IMR-90 (cell line): ENCODE measurements around the gene FGGY. TPM values are rescaled to one million over a fixed set of nuclear protein-coding genes. Genes with fewer than 3 reads are reported as not detected.

Experiments
- ATAC-seq: fragments of 200-7000 bp; cut with Tn5 transposase; 2 replicates; pipeline ENCODE4 v1.9.1; 2020; ENCODE audit warnings: low read depth, mild to moderate bottlenecking, moderate library complexity
- BruUV-seq: library from RNA; stranded (reverse); fragments of 400-500 nt; replicated peaks from 2 replicates; lab custom pipeline; 2021; lab: Mats Ljungman, UMichigan
- CTCF ChIA-PET: fragments of 300-600 bp; formaldehyde crosslinking; extraction: SDS; loops from one replicate; lab custom pipeline; 2021; ENCODE audit warnings: antibody characterized with exemption; lab: Yijun Ruan, JAX
- POLR2A ChIA-PET: fragments of 300-600 bp; sonication (Branson Sonifier 250); formaldehyde crosslinking; loops from one replicate; lab custom pipeline; 2022; ENCODE audit warnings: antibody characterized with exemption; ENCODE audit not compliant: unreplicated experiment; lab: Charles Lee
- DNase-seq: peaks from one replicate; pipeline ENCODE4 v3.0.0; 2013
- H2AFZ ChIP-seq: replicated peaks from 2 replicates; pipeline ENCODE3; 2013; ENCODE audit warnings: low read length, mild to moderate bottlenecking; ENCODE audit not compliant: poor library complexity
- H2AK5ac ChIP-seq: 2 replicates; pipeline ENCODE4 v1.6.1; 2013; ENCODE audit warnings: low read depth, low read length, inconsistent platforms
- H2AK9ac ChIP-seq: replicated peaks from 2 replicates; pipeline ENCODE3; 2013; ENCODE audit warnings: mild to moderate bottlenecking, low read depth, low read length, moderate library complexity; ENCODE audit not compliant: poor library complexity
- H2BK120ac ChIP-seq: 2 replicates; pipeline ENCODE4 v1.6.1; 2013; ENCODE audit warnings: low read depth, low read length, inconsistent platforms
- H2BK15ac ChIP-seq: 3 replicates; pipeline ENCODE4 v1.6.1; 2013; ENCODE audit warnings: low read depth, low read length, inconsistent platforms
- H2BK20ac ChIP-seq: 2 replicates; pipeline ENCODE4 v1.6.1; 2013; ENCODE audit warnings: low read depth, mild to moderate bottlenecking, inconsistent platforms, low read length, moderate library complexity
- H2BK5ac ChIP-seq: 2 replicates; pipeline ENCODE4 v1.6.1; 2013; ENCODE audit warnings: mild to moderate bottlenecking, low read depth, low read length, inconsistent platforms; ENCODE audit not compliant: poor library complexity, severe bottlenecking
- H3K14ac ChIP-seq: replicated peaks from 2 replicates; pipeline ENCODE4 v1.6.1; 2013; ENCODE audit warnings: low read depth, low read length, inconsistent platforms
- H3K18ac ChIP-seq: 2 replicates; pipeline ENCODE4 v1.6.1; 2013; ENCODE audit warnings: low read depth, low read length, control low read depth
- H3K23ac ChIP-seq: 2 replicates; pipeline ENCODE4 v1.6.1; 2013; ENCODE audit warnings: low read depth, low read length, inconsistent platforms
- H3K27ac ChIP-seq: 2 replicates; pipeline ENCODE4 v1.5.1; 2013; ENCODE audit warnings: mild to moderate bottlenecking, control low read depth, low read length; ENCODE audit not compliant: insufficient read depth
- H3K27me3 ChIP-seq: 2 replicates; pipeline ENCODE4 v1.6.1; 2013; ENCODE audit warnings: low read length; ENCODE audit not compliant: control insufficient read depth, insufficient read depth
- H3K36me3 ChIP-seq: 2 replicates; pipeline ENCODE4 v1.6.1; 2013; ENCODE audit warnings: low read length, mixed read lengths; ENCODE audit not compliant: control insufficient read depth, insufficient read depth
- H3K4ac ChIP-seq: 2 replicates; pipeline ENCODE4 v1.6.1; 2013; ENCODE audit warnings: low read depth, low read length, inconsistent platforms
- H3K4me1 ChIP-seq: 2 replicates; pipeline ENCODE4 v1.6.1; 2013; ENCODE audit warnings: low read length, mixed read lengths; ENCODE audit not compliant: control insufficient read depth, insufficient read depth
- H3K4me2 ChIP-seq: 2 replicates; pipeline ENCODE4 v1.6.1; 2013; ENCODE audit warnings: low read depth, mild to moderate bottlenecking, control low read depth, low read length, moderate library complexity
- H3K4me3 ChIP-seq: 2 replicates; pipeline ENCODE4 v1.5.1; 2013; ENCODE audit warnings: low read depth, mild to moderate bottlenecking, control low read depth, low read length, moderate library complexity; ENCODE audit not compliant: insufficient read depth
- H3K56ac ChIP-seq: 2 replicates; pipeline ENCODE4 v1.6.1; 2013; ENCODE audit warnings: low read length, inconsistent platforms; ENCODE audit not compliant: insufficient read depth; ENCODE audit errors: extremely low read depth
- H3K79me1 ChIP-seq, 2 experiments: 2 replicates each; pipeline ENCODE4 v1.6.1; 2013; ENCODE audit warnings: low read length in 2 of 2, inconsistent platforms in 1 of 2, low read depth in 1 of 2
- H3K9ac ChIP-seq: 2 replicates; pipeline ENCODE4 v1.6.1; 2013; ENCODE audit warnings: low read depth, low read length, control low read depth
- H3K9me1 ChIP-seq: 2 replicates; pipeline ENCODE4 v1.6.1; 2013; ENCODE audit warnings: low read length, inconsistent platforms; ENCODE audit not compliant: insufficient read depth
- H3K9me3 ChIP-seq: 2 replicates; pipeline ENCODE4 v1.6.1; 2013; ENCODE audit warnings: low read length; ENCODE audit not compliant: control insufficient read depth, insufficient read depth
- H4K20me1 ChIP-seq: 2 replicates; pipeline ENCODE4 v1.6.1; 2013; ENCODE audit warnings: low read length, inconsistent platforms; ENCODE audit not compliant: insufficient read depth
- H4K5ac ChIP-seq: 2 replicates; pipeline ENCODE4 v1.6.1; 2013; ENCODE audit warnings: mild to moderate bottlenecking, low read depth, low read length, control low read depth
- H4K8ac ChIP-seq, 2 experiments: 2 replicates each; pipeline ENCODE4 v1.6.1; 2013; ENCODE audit warnings: low read depth in 2 of 2, low read length in 2 of 2, control low read depth in 1 of 2, inconsistent platforms in 1 of 2
- H4K91ac ChIP-seq: 2 replicates; pipeline ENCODE4 v1.6.1; 2013; ENCODE audit warnings: low read depth, low read length, inconsistent platforms; ENCODE audit not compliant: insufficient read depth
- BHLHE40 ChIP-seq: fragments of 150-350 bp; IDR thresholded peaks from 2 replicates; pipeline ENCODE4 v1.6.1; 2016; ENCODE audit warnings: mild to moderate bottlenecking, low read depth, low read length
- CEBPB ChIP-seq: IDR thresholded peaks from 2 replicates; pipeline ENCODE4 v1.6.1; 2012; ENCODE audit warnings: low read depth, low read length, improper control_type of control experiment
- CHD1 ChIP-seq: IDR thresholded peaks from 2 replicates; pipeline ENCODE4 v1.6.1; 2012; ENCODE audit warnings: low read depth, low read length, improper control_type of control experiment
- CTCF ChIP-seq: conservative IDR thresholded peaks from 2 replicates; pipeline ENCODE4 v1.5.1; 2012; ENCODE audit warnings: mild to moderate bottlenecking, low read depth, low read length, improper control_type of control experiment
- FOS ChIP-seq: fragments of 150-350 bp; IDR thresholded peaks from 2 replicates; pipeline ENCODE4 v1.6.1; 2016; ENCODE audit warnings: low read depth, low read length
- MAFK ChIP-seq: IDR thresholded peaks from 2 replicates; pipeline ENCODE4 v1.6.1; 2012; ENCODE audit warnings: low read depth, low read length, improper control_type of control experiment
- MAZ ChIP-seq: IDR thresholded peaks from 2 replicates; pipeline ENCODE4 v1.6.1; 2012; ENCODE audit warnings: low read depth, mild to moderate bottlenecking, low read length, improper control_type of control experiment, moderate library complexity, borderline replicate concordance
- MXI1 ChIP-seq: IDR thresholded peaks from 2 replicates; pipeline ENCODE4 v1.6.1; 2012; ENCODE audit warnings: low read depth, mild to moderate bottlenecking, low read length, moderate library complexity, borderline replicate concordance
- NFE2L2 ChIP-seq: fragments of 150-350 bp; IDR thresholded peaks from 2 replicates; pipeline ENCODE4 v1.6.1; 2016; ENCODE audit warnings: low read depth, mild to moderate bottlenecking, low read length
- POLR2A ChIP-seq: IDR thresholded peaks from 2 replicates; pipeline ENCODE4 v1.6.1; 2012; ENCODE audit warnings: mild to moderate bottlenecking, low read depth, low read length
- RAD21 ChIP-seq: IDR thresholded peaks from 2 replicates; pipeline ENCODE4 v1.6.1; 2012; ENCODE audit warnings: low read length, improper control_type of control experiment
- RCOR1 ChIP-seq: IDR thresholded peaks from 2 replicates; pipeline ENCODE4 v1.6.1; 2012; ENCODE audit warnings: mild to moderate bottlenecking, low read length, improper control_type of control experiment; ENCODE audit not compliant: insufficient replicate concordance
- RFX5 ChIP-seq: IDR thresholded peaks from 2 replicates; pipeline ENCODE4 v1.8.0; 2012; ENCODE audit warnings: low read depth, mild to moderate bottlenecking, low read length, moderate library complexity
- SMC3 ChIP-seq: fragments of 150-350 bp; IDR thresholded peaks from 2 replicates; pipeline ENCODE4 v1.6.1; 2016; ENCODE audit warnings: low read depth, mild to moderate bottlenecking, antibody characterized with exemption, low read length, moderate library complexity
- WGBS, 2 experiments: methylation state at CpG; one replicate each; pipeline versions ENCODE4 v1.1.5 to v1.1.7; 2013; ENCODE audit warnings: missing lambda C conversion rate in 2 of 2; ENCODE audit not compliant: insufficient read length in 1 of 2; ENCODE audit errors: extremely low coverage in 2 of 2; 5-methylcytosine and 5-hydroxymethylcytosine counted together
- dilution Hi-C: fragments of 300-500 bp; cut with HindIII; formaldehyde crosslinking; loops from one replicate; pipeline ENCODE4 v1.14.3; 2018; ENCODE audit warnings: low sequenced_read_pairs; ENCODE audit not compliant: unreplicated experiment
- in situ Hi-C: fragments of 300-500 bp; cut with MboI; formaldehyde crosslinking; loops from 3 replicates; pipeline ENCODE4 v1.14.3; 2019; ENCODE audit warnings: low sequenced_read_pairs, inconsistent platforms, mixed read lengths
- intact Hi-C: fragments of 100-400 bp; cut with micrococcal nuclease; formaldehyde crosslinking; loops from 2 replicates; pipeline ENCODE4 v1.10.0; 2022
- polyA plus RNA-seq, 3 experiments: library from polyadenylated mRNA; depleted of rRNA; stranded (reverse); fragments of >200 nt; gene quantifications; 2 replicates each; pipeline ENCODE4 v1.2.3, GENCODE V29; 2012; ENCODE audit warnings: low replicate concordance in 1 of 3
- total RNA-seq: library from RNA; depleted of rRNA; stranded (reverse); fragments of >200 nt; gene quantifications from 2 replicates; pipeline ENCODE4 v1.2.3, GENCODE V29; 2012
- TF ChIP-seq, protein P1 (sequence below): fragments of 150-350 bp; IDR thresholded peaks from 2 replicates; pipeline ENCODE4 v1.6.1; 2016; ENCODE audit warnings: low read depth, mild to moderate bottlenecking, low read length, moderate library complexity, borderline replicate concordance
- TF ChIP-seq, protein P2 (sequence below): fragments of 150-350 bp; IDR thresholded peaks from 2 replicates; pipeline ENCODE4 v1.6.1; 2017; ENCODE audit warnings: mild to moderate bottlenecking, antibody characterized with exemption, low read length, low read depth

Gene FGGY
- total and polyA plus RNA-seq, 2 of the 4 experiments (the other 2 are of a cell fraction): 5.6 to 14.0 TPM

- H2AK9ac ChIP-seq: no peak overlapping the region
- ChIA-PET CTCF (no interaction called here), POLR2A (no interaction called here)
- H3K18ac ChIP-seq: no peak overlapping the region; the same call in 1 of the 2 replicates
- TF ChIP-seq, protein P1, sequence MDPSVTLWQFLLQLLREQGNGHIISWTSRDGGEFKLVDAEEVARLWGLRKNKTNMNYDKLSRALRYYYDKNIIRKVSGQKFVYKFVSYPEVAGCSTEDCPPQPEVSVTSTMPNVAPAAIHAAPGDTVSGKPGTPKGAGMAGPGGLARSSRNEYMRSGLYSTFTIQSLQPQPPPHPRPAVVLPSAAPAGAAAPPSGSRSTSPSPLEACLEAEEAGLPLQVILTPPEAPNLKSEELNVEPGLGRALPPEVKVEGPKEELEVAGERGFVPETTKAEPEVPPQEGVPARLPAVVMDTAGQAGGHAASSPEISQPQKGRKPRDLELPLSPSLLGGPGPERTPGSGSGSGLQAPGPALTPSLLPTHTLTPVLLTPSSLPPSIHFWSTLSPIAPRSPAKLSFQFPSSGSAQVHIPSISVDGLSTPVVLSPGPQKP: no peak
- TF ChIP-seq RAD21 (no peak), MXI1 (no peak), MAZ (no peak), RFX5 (no peak), FOS (no peak), MAFK (no peak), CTCF (no peak), CHD1 (no peak), BHLHE40 (no peak), SMC3 (no peak; the same call in 1 of the 2 replicates), POLR2A (no peak), CEBPB (no peak), NFE2L2 (no peak), RCOR1 (no peak)
- TF ChIP-seq, protein P2, sequence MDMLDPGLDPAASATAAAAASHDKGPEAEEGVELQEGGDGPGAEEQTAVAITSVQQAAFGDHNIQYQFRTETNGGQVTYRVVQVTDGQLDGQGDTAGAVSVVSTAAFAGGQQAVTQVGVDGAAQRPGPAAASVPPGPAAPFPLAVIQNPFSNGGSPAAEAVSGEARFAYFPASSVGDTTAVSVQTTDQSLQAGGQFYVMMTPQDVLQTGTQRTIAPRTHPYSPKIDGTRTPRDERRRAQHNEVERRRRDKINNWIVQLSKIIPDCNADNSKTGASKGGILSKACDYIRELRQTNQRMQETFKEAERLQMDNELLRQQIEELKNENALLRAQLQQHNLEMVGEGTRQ: no peak
- no peak overlapping the region for H3K4me3 ChIP-seq
- no peak overlapping the region for H3K23ac ChIP-seq
- no peak overlapping the region for H4K8ac ChIP-seq
- no peak overlapping the region; the same call in 2 of the 3 replicates for H2BK15ac ChIP-seq
- WGBS, 2 experiments: 75% methylated on average over 5 of the region's 9 CpGs; no CpG with 5 or more reads in 1 of the 2 experiments
- no peak overlapping the region for H4K5ac ChIP-seq
- no peak overlapping the region for H2BK20ac ChIP-seq
- no peaks in the 10 kb centered on the region for H3K9me1 ChIP-seq
- no peak overlapping the region for H2BK5ac ChIP-seq
- H3K36me3 ChIP-seq: no peaks in the 10 kb centered on the region; the same call in 1 of the 2 replicates
- H4K91ac ChIP-seq: no peak overlapping the region
- peak overlapping the region; percentile 39 for H2AFZ ChIP-seq
- H3K4me2 ChIP-seq: no peak overlapping the region
- in situ Hi-C loops: no loop called here
- no TSS peak for BruUV-seq
- no peak overlapping the region for H3K9ac ChIP-seq
- intact Hi-C loops: no loop called here
- no peaks in the 10 kb centered on the region for H3K27me3 ChIP-seq
- H3K56ac ChIP-seq: no peak overlapping the region
- DNase-seq: peak; percentile 43
- ATAC-seq: peak; percentile 56
- H3K4ac ChIP-seq: no peak overlapping the region
- H3K14ac ChIP-seq: no peak overlapping the region
- H2AK5ac ChIP-seq: no peak overlapping the region
- peak overlapping the region; percentile 31; the same call in 1 of the 2 replicates for H2BK120ac ChIP-seq
- H3K79me1 ChIP-seq: no peaks in the 10 kb centered on the region
- peaks cover 6% of the 10 kb centered on the region for H3K4me1 ChIP-seq
- no peaks in the 10 kb centered on the region for H4K20me1 ChIP-seq
- no peak overlapping the region for H3K27ac ChIP-seq
- dilution Hi-C loops: no loop called here
- H3K9me3 ChIP-seq: peaks cover 12% of the 10 kb centered on the region
Observed at GRCh38 chr1:59669752-59670312, 372.9 kb downstream of the FGGY start.
